K562 (cell line): ENCODE measurements around the gene SCRN1. TPM values are rescaled to one million over a fixed set of nuclear protein-coding genes. Genes with fewer than 3 reads are reported as not detected.

Experiments used
- CCNT2 ChIP-seq: IDR thresholded peaks from 2 replicates; pipeline ENCODE4 v1.6.1; 2011; ENCODE audit warnings: borderline replicate concordance, low read depth, mild to moderate bottlenecking, moderate library complexity, mixed read lengths, low read length; ENCODE audit not compliant: insufficient read length; ENCODE audit errors: extremely low read depth
- CHD4 ChIP-seq: fragments of 200-600 bp; sonication (generic); IDR thresholded peaks from 3 replicates; pipeline ENCODE4 v1.6.1; 2012; ENCODE audit warnings: low read depth, mild to moderate bottlenecking, mixed read lengths, low read length, inconsistent platforms; ENCODE audit not compliant: insufficient read depth, insufficient replicate concordance, poor library complexity, severe bottlenecking
- ERF ChIP-seq: fragments of 450-650 bp; formaldehyde crosslinking; IDR thresholded peaks from 2 replicates; pipeline ENCODE4 v1.4.0; 2020; ENCODE audit warnings: mild to moderate bottlenecking, mixed read lengths
- FOXJ2 ChIP-seq: fragments of 200-800 bp; sonication (Bioruptor generic); IDR thresholded peaks from 2 replicates; pipeline ENCODE4 v1.6.1; 2016; ENCODE audit warnings: missing genetic modification characterization, missing compliant biosample characterization
- FUS ChIP-seq: fragments of 200-400 bp; formaldehyde crosslinking; optimal IDR thresholded peaks from 2 replicates; pipeline ENCODE3; 2017; ENCODE audit warnings: low read depth, low read length
- HNRNPL ChIP-seq: fragments of 200-400 bp; formaldehyde crosslinking; IDR thresholded peaks from 2 replicates; pipeline ENCODE4 v1.6.1; 2017; ENCODE audit warnings: low read depth, mild to moderate bottlenecking, low read length
- KLF13 ChIP-seq: fragments of 450-650 bp; IDR thresholded peaks from 2 replicates; pipeline ENCODE4 v1.6.1; 2016; ENCODE audit warnings: missing genetic modification characterization, low read depth, mild to moderate bottlenecking, missing compliant biosample characterization, moderate library complexity, borderline replicate concordance
- MEIS2 ChIP-seq: fragments of 450-650 bp; IDR thresholded peaks from 2 replicates; pipeline ENCODE4 v1.6.1; 2014; ENCODE audit warnings: mild to moderate bottlenecking; ENCODE audit not compliant: partially characterized antibody
- MNT ChIP-seq, 2 experiments: fragments of 450-650 bp; conservative IDR thresholded peaks; 2 replicates each; pipeline ENCODE4 v1.6.1; 2017; ENCODE audit warnings: mild to moderate bottlenecking in 2 of 2, moderate library complexity in 2 of 2
- PATZ1 ChIP-seq: fragments of 250-450 bp; sonication (Bioruptor Pico); IDR thresholded peaks from 2 replicates; pipeline ENCODE4 v1.5.0; 2020; ENCODE audit warnings: mild to moderate bottlenecking, borderline replicate concordance
- PCBP2 ChIP-seq: fragments of 200-400 bp; formaldehyde crosslinking; IDR thresholded peaks from 2 replicates; pipeline ENCODE4 v1.6.1; 2018; ENCODE audit warnings: low read length, low read depth, mild to moderate bottlenecking, moderate library complexity; ENCODE audit not compliant: poor library complexity, severe bottlenecking
- POLR2G ChIP-seq: fragments of 200-400 bp; formaldehyde crosslinking; IDR thresholded peaks from 2 replicates; pipeline ENCODE4 v1.6.1; 2017; ENCODE audit warnings: low read depth, mild to moderate bottlenecking, antibody characterized with exemption, low read length, moderate library complexity
- POU5F1 ChIP-seq: fragments of 150-350 bp; IDR thresholded peaks from 2 replicates; pipeline ENCODE4 v1.6.1; 2014; ENCODE audit warnings: borderline replicate concordance, low read length, low read depth, mild to moderate bottlenecking; ENCODE audit not compliant: partially characterized antibody
- RCOR1 ChIP-seq, 2 experiments: IDR thresholded peaks; 2 replicates each; pipeline ENCODE4 v1.6.1; 2012; ENCODE audit warnings: low read depth in 2 of 2, low read length in 2 of 2, borderline replicate concordance in 1 of 2, improper control_type of control experiment in 1 of 2
- RNF2 ChIP-seq: sonication (generic); IDR thresholded peaks from 2 replicates; pipeline ENCODE4 v1.6.1; 2016
- SUPT5H ChIP-seq: fragments of 450-650 bp; IDR thresholded peaks from 2 replicates; pipeline ENCODE4 v1.6.1; 2016
- TGIF2 ChIP-seq: sonication (generic); formaldehyde crosslinking; IDR thresholded peaks from 2 replicates; pipeline ENCODE4 v1.8.1; 2022; ENCODE audit warnings: mild to moderate bottlenecking, missing genetic modification reagents, moderate library complexity
- XRCC5 ChIP-seq: fragments of 200-400 bp; formaldehyde crosslinking; IDR thresholded peaks from 2 replicates; pipeline ENCODE4 v1.6.1; 2017; ENCODE audit warnings: low read depth, mild to moderate bottlenecking, low read length
- ZC3H11A ChIP-seq: IDR thresholded peaks from 2 replicates; pipeline ENCODE4 v1.6.1; 2012; ENCODE audit warnings: low read depth, low read length, improper control_type of control experiment
- ZNF143 ChIP-seq: sonication (generic); formaldehyde crosslinking; IDR thresholded peaks from 2 replicates; pipeline ENCODE4 v1.9.0; 2022; ENCODE audit warnings: mild to moderate bottlenecking, missing genetic modification reagents
- polyA plus RNA-seq, 8 experiments: library from polyadenylated mRNA; depleted of rRNA in 4 of 8; stranded (reverse) in 5 of 8; unstranded in 3 of 8; fragments of >200 nt; fragmentation: Nextera tagmentation in 2 of 8; fragmentation: Illumina TruSeq in 1 of 8; extraction: Ambion mirVana in 2 of 8; extraction: Trizol in 1 of 8; gene quantifications; 2 replicates each; pipeline versions ENCODE4 v1.2.1 to v1.2.3, GENCODE V29; 2011 to 2014; ENCODE audit warnings: inconsistent platforms in 1 of 8, missing spikeins in 1 of 8
- total RNA-seq, 7 experiments: library from RNA; depleted of rRNA in 6 of 7; stranded (reverse); fragments of >200 nt in 6 of 7; fragmentation: Illumina TruSeq in 2 of 7; extraction: Trizol in 2 of 7; gene quantifications; 2 replicates each; pipeline versions ENCODE4 v1.2.1 to v1.2.3, GENCODE V29; 2011 to 2021; ENCODE audit warnings: low replicate concordance in 1 of 7
- TF ChIP-seq, protein P1 (sequence below): sonication (generic); formaldehyde crosslinking; IDR thresholded peaks from 2 replicates; pipeline ENCODE4 v1.8.0; 2022; ENCODE audit warnings: missing genetic modification reagents, mild to moderate bottlenecking, moderate library complexity, borderline replicate concordance
- TF ChIP-seq, protein P2 (sequence below): fragments of 450-650 bp; IDR thresholded peaks from 2 replicates; pipeline ENCODE4 v1.6.1; 2017; ENCODE audit warnings: mild to moderate bottlenecking, moderate library complexity

The SCRN1 gene
- total and polyA plus RNA-seq, 9 of the 15 experiments (the other 6 are each of a cell fraction or from before 2014, with no cell fraction given) = 0.13 to 1.4 (median 0.20) TPM

DNA sequence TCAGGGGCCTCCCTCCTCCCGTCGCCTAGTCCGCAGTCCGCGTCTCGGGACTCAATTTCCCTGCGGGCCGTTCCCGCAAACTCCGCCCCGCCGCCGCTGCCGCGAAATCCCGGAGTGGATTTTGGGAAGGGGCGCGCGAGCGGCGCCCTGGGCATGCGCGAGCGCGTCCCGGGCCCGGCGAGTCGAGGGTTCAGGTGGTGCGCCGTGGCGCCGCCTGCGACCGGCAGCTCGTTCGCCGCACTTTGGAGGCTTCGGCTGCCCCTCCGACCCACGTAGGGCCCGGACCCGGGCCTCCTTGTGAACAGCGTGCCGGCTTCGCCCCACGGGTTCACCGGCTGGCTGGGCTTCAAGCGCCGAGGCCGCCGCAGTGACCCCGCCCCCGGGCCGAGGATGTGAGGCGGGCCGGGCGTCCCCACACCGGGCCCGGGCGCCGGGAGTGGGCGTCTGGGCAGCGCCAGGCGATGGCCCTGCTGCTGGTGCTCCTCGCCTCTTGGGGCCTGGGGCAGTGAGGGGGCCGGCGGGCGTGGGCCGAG is 38.7 kb upstream of the SCRN1 start, which contains the start of gene PLEKHA8 (continued):
- peak; percentile 26 for TF ChIP-seq CHD4
- TF ChIP-seq PCBP2 = peak; percentile 45
- TF ChIP-seq ZNF143 (CRISPR knock-in tag) = peak; percentile 54; the same call in 1 of the 2 replicates
- peak in 1 of 2 experiments; percentile 54; a peak in 1 of 4 replicates for TF ChIP-seq RCOR1 (IDR thresholded peaks at IDR 0.05; ENCODE audit: borderline replicate concordance in 1 of 2, low read depth in 2 of 2, low read length in 2 of 2)
- TF ChIP-seq TGIF2 (CRISPR knock-in tag) = peak; percentile 73; the same call in 1 of the 2 replicates
- peak; percentile 83 for TF ChIP-seq POLR2G
- peak; percentile 80 for TF ChIP-seq CCNT2
- no peak for TF ChIP-seq PATZ1 (CRISPR knock-in tag)
- TF ChIP-seq MEIS2 = peak; percentile 72
- TF ChIP-seq ZC3H11A = no peak
- TF ChIP-seq POU5F1 = peak; percentile 32
- peak; percentile 53; the same call in 1 of the 2 replicates for TF ChIP-seq HNRNPL
- TF ChIP-seq, protein P1, sequence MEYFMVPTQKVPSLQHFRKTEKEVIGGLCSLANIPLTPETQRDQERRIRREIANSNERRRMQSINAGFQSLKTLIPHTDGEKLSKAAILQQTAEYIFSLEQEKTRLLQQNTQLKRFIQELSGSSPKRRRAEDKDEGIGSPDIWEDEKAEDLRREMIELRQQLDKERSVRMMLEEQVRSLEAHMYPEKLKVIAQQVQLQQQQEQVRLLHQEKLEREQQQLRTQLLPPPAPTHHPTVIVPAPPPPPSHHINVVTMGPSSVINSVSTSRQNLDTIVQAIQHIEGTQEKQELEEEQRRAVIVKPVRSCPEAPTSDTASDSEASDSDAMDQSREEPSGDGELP (CRISPR knock-in tag) = peak; percentile 27; the same call in 1 of the 2 replicates
- TF ChIP-seq, protein P2, sequence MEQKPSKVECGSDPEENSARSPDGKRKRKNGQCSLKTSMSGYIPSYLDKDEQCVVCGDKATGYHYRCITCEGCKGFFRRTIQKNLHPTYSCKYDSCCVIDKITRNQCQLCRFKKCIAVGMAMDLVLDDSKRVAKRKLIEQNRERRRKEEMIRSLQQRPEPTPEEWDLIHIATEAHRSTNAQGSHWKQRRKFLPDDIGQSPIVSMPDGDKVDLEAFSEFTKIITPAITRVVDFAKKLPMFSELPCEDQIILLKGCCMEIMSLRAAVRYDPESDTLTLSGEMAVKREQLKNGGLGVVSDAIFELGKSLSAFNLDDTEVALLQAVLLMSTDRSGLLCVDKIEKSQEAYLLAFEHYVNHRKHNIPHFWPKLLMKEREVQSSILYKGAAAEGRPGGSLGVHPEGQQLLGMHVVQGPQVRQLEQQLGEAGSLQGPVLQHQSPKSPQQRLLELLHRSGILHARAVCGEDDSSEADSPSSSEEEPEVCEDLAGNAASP = no peak
- TF ChIP-seq FOXJ2 (tag) = no peak
- peak; percentile 80 for TF ChIP-seq RNF2
- 0 out of 2 replicates have a peak, but pooled peaks have one; percentile 43 for TF ChIP-seq ERF
- peak; percentile 91 for TF ChIP-seq FUS
- peak; percentile 69; the same call in 1 of the 2 replicates for TF ChIP-seq KLF13 (tag)
- peak; percentile 70; the same call in 1 of the 2 replicates for TF ChIP-seq XRCC5
- TF ChIP-seq MNT (conservative IDR thresholded peaks at IDR 0.05) = peak; percentile 20 to 78; a peak in 3 of 4 replicates
- TF ChIP-seq SUPT5H = no peak
